SH-SY5Y (cell line): ENCODE measurements around the gene FREM2.

Experiments
- GATA2 ChIP-seq: IDR thresholded peaks from 2 replicates; pipeline ENCODE4 v1.6.1; 2011; ENCODE audit warnings: mild to moderate bottlenecking, low read depth, low read length
- GATA3 ChIP-seq: IDR thresholded peaks from 2 replicates; pipeline ENCODE4 v1.6.1; 2011; ENCODE audit warnings: low read depth, mild to moderate bottlenecking, low read length, moderate library complexity

DNA sequence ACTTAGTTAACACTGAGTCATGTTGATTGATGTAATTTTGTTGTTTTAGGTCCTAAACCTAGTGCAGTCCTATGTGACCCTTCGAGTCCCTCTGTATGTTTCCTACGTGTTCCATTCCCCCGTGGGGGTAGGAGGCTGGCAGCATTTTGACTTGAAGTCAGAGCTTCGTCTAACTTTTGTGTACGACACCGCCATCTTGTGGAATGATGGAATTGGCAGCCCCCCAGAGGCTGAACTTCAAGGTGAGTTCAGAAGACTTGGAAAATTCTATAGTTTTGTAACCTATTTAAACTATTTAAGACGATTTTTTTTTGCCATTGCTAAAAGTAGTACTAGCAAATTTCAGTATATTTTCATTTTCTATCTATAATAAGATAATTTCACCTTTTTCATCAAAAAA is 185.8 kb downstream of the FREM2 start:
- TF ChIP-seq GATA3 (no peak), GATA2 (no peak)
